Measurements from ENCODE around the gene RASGRF1. TPM values are rescaled to one million over a fixed set of nuclear protein-coding genes. Genes with fewer than 3 reads are reported as not detected.

The RASGRF1 gene
- total RNA-seq, 4 donors from 2014 or later, result not detected

DNA sequence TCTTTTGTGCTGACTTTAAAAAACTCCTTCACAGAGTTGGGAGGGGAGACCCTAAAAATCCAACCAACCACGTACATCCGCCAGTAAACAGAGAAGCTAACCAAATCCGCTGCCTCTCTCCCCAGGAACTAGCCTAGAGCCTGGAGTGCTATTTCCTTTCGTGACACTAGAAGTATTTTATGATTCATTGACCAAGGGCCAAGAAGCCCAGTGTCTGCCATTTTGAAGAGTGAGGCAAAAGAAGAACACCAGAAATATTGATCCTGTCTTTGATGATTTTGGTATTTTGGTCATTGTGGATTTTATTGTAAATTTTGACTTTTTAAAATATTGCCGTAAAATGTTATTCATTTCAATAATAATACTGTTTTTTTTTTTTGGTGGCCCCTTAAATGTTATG lies 135.2 kb downstream of the RASGRF1 start:
- intact Hi-C loops (cut with DNase I; ENCODE audit: low total_unique reads) (no loop called here), in situ Hi-C loops (cut with MboI; ENCODE audit: low sequenced_read_pairs in 4 of 4) (no loop called here)

DNA sequence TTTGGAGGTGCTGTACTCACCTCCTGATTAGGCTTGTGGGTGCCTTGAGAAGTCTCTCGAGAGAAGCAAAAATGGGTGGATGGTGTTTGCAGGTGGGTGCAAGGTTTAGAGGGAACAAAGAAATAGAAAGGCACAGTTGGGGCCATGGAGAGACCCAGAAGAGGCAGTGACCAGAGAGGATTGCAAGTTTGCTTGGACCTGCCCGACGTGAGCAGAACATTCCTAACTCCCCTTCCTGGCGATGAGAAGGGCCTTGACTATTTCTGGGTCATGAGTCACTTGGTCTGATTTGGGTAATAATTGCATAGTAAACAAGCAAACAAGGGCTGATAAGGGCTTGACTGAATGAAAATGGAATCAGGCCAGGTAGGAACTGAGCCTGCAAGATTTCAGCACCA lies 138.7 kb downstream of the RASGRF1 start:
- Histone ChIP-seq H3K4me3 (no peak overlapping the region), H3K27me3 (no peaks in the 10 kb centered on the region), H3K27ac (peak overlapping the region in 3 of 4 donors; percentile 28 to 46 (median 42)), H3K36me3 (no peaks in the 10 kb centered on the region), H3K4me1 (peaks cover 0 to 4% of the 10 kb centered on the region in 2 donors), H3K9me3 (no peaks in the 10 kb centered on the region)
- ATAC-seq, result peak; percentile 36 to 50
- intact Hi-C loops (cut with DNase I; ENCODE audit: low total_unique reads) (no loop called here), in situ Hi-C loops (cut with MboI; ENCODE audit: low sequenced_read_pairs in 4 of 4) (no loop called here)
- no peak for DNase-seq
- TF ChIP-seq, protein P1, sequence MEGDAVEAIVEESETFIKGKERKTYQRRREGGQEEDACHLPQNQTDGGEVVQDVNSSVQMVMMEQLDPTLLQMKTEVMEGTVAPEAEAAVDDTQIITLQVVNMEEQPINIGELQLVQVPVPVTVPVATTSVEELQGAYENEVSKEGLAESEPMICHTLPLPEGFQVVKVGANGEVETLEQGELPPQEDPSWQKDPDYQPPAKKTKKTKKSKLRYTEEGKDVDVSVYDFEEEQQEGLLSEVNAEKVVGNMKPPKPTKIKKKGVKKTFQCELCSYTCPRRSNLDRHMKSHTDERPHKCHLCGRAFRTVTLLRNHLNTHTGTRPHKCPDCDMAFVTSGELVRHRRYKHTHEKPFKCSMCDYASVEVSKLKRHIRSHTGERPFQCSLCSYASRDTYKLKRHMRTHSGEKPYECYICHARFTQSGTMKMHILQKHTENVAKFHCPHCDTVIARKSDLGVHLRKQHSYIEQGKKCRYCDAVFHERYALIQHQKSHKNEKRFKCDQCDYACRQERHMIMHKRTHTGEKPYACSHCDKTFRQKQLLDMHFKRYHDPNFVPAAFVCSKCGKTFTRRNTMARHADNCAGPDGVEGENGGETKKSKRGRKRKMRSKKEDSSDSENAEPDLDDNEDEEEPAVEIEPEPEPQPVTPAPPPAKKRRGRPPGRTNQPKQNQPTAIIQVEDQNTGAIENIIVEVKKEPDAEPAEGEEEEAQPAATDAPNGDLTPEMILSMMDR (IDR thresholded peaks at IDR 0.05 in 4 of 5, conservative IDR thresholded peaks at IDR 0.05 in 1 of 5), result no peak
- TF ChIP-seq POLR2A (IDR thresholded peaks at IDR 0.05), result no peak

More for the DNA sequence above, 135.2 kb downstream of the RASGRF1 start:
- Histone ChIP-seq H3K9me3 (no peaks in the 10 kb centered on the region), H3K27me3 (no peaks in the 10 kb centered on the region), H3K27ac (no peak overlapping the region), H3K36me3 (no peaks in the 10 kb centered on the region), H3K4me1 (peaks cover 0 to 4% of the 10 kb centered on the region in 2 donors), H3K4me3 (no peak overlapping the region)
- TF ChIP-seq POLR2A (IDR thresholded peaks at IDR 0.05), result no peak
- TF ChIP-seq, protein P1 (IDR thresholded peaks at IDR 0.05 in 4 of 5, conservative IDR thresholded peaks at IDR 0.05 in 1 of 5), result no peak
- DNase-seq (no peak), ATAC-seq (no peak)

DNA sequence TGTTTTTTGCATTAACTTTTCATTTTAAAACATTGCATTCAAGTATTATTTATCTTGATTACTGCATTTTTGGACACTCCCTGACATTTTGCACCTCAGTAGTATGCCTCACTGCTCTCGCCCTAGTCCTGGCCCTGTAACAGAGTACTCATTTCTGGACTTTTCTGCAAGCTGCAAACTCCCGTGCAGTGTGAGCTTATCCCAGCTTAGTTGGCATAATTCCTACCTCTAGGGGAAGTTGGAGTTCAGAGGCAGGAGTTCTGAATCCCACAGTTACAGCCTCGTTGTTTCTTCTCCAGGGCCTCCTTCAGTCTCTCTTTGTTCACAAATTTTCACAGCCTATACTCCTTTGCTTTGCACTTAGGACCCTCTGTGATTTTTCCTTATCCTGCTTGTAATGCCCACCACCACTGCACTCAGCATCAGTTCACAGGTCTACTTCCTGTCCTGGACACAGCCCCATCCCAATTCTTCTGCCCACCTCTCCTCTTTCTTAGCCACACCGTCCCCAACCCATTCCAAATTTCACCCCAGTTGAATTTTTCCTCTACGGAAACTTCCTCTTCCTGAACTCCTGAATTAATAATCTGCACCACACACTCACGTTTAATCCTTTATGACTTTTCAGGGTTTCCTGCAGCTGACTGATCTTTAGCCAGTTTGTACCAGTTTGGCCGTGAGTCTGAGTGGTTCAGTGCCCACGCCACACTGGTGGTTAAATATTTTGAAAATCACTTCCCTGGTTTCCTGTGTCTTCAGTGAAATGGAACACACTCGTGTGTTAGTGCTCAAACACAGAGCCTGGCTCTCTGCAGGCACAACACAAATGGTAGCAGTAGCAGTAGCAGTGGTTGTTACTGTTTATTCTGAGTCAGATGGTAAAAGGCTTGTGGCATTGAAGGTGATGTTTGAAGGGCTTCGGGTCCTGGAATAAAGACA lies 139.4 kb downstream of the RASGRF1 start:
- peak overlapping the region in 3 of 4 donors; percentile 28 to 46 (median 42) for H3K27ac ChIP-seq
- H3K36me3 ChIP-seq, result no peaks in the 10 kb centered on the region
- no peak overlapping the region for H3K4me3 ChIP-seq
- DNase-seq (no peak), ATAC-seq (no peak)
- in situ Hi-C loops (cut with MboI; ENCODE audit: low sequenced_read_pairs in 4 of 4) (no loop called here), intact Hi-C loops (cut with DNase I; ENCODE audit: low total_unique reads) (no loop called here)
- peaks cover 0 to 4% of the 10 kb centered on the region in 2 donors for H3K4me1 ChIP-seq
- H3K9me3 ChIP-seq, result no peaks in the 10 kb centered on the region
- H3K27me3 ChIP-seq, result no peaks in the 10 kb centered on the region
- TF ChIP-seq, protein P1 (IDR thresholded peaks at IDR 0.05 in 4 of 5, conservative IDR thresholded peaks at IDR 0.05 in 1 of 5), result no peak
- TF ChIP-seq POLR2A (IDR thresholded peaks at IDR 0.05), result no peak

DNA sequence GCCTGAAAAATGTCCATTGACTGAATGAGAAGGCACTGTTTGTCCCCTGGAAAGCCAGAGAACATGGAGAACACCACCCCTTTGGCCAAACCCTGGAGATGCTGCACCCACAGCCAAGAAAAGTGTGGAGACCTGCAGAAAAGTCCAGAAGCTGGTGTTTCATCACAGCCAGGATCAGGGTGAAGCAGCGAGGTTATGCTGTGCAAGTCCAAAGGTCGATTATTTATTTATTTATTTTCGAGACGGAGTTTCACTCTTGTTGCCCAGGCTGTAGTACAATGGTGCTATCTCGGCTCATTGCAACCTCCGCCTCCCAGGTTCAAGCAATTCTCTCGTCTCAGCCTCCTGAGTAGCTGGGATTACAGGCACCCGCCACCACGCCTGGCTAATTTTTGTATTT lies 140.2 kb downstream of the RASGRF1 start:
- Histone ChIP-seq H3K36me3 (no peaks in the 10 kb centered on the region), H3K9me3 (no peaks in the 10 kb centered on the region), H3K27ac (no peak overlapping the region), H3K27me3 (no peaks in the 10 kb centered on the region), H3K4me1 (peaks cover 0 to 4% of the 10 kb centered on the region in 2 donors), H3K4me3 (no peak overlapping the region)
- no peak for DNase-seq
- intact Hi-C loops (cut with DNase I; ENCODE audit: low total_unique reads) (no loop called here), in situ Hi-C loops (cut with MboI; ENCODE audit: low sequenced_read_pairs in 4 of 4) (no loop called here)
- peak; percentile 25 to 35 for ATAC-seq
- no peak for TF ChIP-seq POLR2A (IDR thresholded peaks at IDR 0.05)
- TF ChIP-seq, protein P1 (IDR thresholded peaks at IDR 0.05 in 4 of 5, conservative IDR thresholded peaks at IDR 0.05 in 1 of 5), result no peak
